ENCODE results near the gene ARFGEF3.

Gene ARFGEF3

DNA sequence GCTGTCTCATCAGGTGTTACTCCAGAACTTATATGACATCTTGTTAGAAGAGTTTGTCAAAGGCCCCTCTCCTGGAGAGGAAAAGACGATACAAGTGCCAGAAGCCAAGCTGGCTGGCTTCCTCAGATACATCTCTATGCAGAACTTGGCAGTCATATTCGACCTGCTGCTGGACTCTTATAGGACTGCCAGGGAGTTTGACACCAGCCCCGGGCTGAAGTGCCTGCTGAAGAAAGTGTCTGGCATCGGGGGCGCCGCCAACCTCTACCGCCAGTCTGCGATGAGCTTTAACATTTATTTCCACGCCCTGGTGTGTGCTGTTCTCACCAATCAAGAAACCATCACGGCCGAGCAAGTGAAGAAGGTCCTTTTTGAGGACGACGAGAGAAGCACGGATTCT is 172.3 kb downstream of the ARFGEF3 start:
- Histone ChIP-seq H3K9ac (ENCODE audit: low read length) (no peak overlapping the region), H4K20me1 (ENCODE audit: insufficient read depth, low read length) (no peaks in the 10 kb centered on the region), H3K4me3 (ENCODE audit: low read length) (no peak overlapping the region), H3K36me3 (replicated peaks; ENCODE audit: low read depth, low read length) (no peaks in the 10 kb centered on the region), H3K79me2 (ENCODE audit: low read length) (no peaks in the 10 kb centered on the region), H3K9me3 (ENCODE audit: insufficient read depth, low read length) (no peaks in the 10 kb centered on the region), H3K4me1 (ENCODE audit: low read length) (no peaks in the 10 kb centered on the region), H3K27ac (ENCODE audit: low read length) (no peak overlapping the region), H3K27me3 (ENCODE audit: low read depth, low read length) (no peaks in the 10 kb centered on the region), H3K4me2 (ENCODE audit: low read length) (no peak overlapping the region), H2AFZ (ENCODE audit: low read depth, low read length) (no peak overlapping the region)
- TF ChIP-seq, protein P1, sequence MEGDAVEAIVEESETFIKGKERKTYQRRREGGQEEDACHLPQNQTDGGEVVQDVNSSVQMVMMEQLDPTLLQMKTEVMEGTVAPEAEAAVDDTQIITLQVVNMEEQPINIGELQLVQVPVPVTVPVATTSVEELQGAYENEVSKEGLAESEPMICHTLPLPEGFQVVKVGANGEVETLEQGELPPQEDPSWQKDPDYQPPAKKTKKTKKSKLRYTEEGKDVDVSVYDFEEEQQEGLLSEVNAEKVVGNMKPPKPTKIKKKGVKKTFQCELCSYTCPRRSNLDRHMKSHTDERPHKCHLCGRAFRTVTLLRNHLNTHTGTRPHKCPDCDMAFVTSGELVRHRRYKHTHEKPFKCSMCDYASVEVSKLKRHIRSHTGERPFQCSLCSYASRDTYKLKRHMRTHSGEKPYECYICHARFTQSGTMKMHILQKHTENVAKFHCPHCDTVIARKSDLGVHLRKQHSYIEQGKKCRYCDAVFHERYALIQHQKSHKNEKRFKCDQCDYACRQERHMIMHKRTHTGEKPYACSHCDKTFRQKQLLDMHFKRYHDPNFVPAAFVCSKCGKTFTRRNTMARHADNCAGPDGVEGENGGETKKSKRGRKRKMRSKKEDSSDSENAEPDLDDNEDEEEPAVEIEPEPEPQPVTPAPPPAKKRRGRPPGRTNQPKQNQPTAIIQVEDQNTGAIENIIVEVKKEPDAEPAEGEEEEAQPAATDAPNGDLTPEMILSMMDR (IDR thresholded peaks at IDR 0.05; ENCODE audit: low read depth, low read length), result no peak
- TF ChIP-seq EZH2phosphoT487 (IDR thresholded peaks at IDR 0.05; ENCODE audit: low read depth), result no peak

DNA sequence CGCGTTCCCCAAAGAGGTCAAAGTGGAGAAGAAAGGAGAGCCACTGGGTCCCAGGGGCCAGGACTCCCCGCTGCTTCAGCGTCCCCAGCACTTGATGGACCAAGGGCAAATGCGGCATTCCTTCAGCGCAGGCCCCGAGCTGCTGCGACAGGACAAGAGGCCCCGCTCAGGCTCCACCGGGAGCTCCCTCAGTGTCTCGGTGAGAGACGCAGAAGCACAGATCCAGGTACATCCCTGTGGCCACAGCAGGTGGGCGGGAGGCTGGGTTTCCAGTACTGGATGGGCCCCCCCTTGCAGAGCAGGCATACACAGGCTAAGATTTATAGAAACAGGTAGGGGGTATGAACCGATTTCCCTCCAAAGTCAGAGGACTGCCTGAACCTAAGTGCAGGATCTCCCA is 173.2 kb downstream of the ARFGEF3 start:
- no peak for TF ChIP-seq EZH2phosphoT487 (IDR thresholded peaks at IDR 0.05; ENCODE audit: low read depth)
- TF ChIP-seq, protein P1 (IDR thresholded peaks at IDR 0.05; ENCODE audit: low read depth, low read length), result no peak
- Histone ChIP-seq H3K9ac (ENCODE audit: low read length) (no peak overlapping the region), H3K4me3 (ENCODE audit: low read length) (no peak overlapping the region), H3K36me3 (replicated peaks; ENCODE audit: low read depth, low read length) (no peaks in the 10 kb centered on the region), H3K4me2 (ENCODE audit: low read length) (no peak overlapping the region), H3K4me1 (ENCODE audit: low read length) (no peaks in the 10 kb centered on the region), H3K9me3 (ENCODE audit: insufficient read depth, low read length) (no peaks in the 10 kb centered on the region), H3K27ac (ENCODE audit: low read length) (no peak overlapping the region), H3K27me3 (ENCODE audit: low read depth, low read length) (no peaks in the 10 kb centered on the region), H2AFZ (ENCODE audit: low read depth, low read length) (no peak overlapping the region), H3K79me2 (ENCODE audit: low read length) (no peaks in the 10 kb centered on the region), H4K20me1 (ENCODE audit: insufficient read depth, low read length) (no peaks in the 10 kb centered on the region)

DNA sequence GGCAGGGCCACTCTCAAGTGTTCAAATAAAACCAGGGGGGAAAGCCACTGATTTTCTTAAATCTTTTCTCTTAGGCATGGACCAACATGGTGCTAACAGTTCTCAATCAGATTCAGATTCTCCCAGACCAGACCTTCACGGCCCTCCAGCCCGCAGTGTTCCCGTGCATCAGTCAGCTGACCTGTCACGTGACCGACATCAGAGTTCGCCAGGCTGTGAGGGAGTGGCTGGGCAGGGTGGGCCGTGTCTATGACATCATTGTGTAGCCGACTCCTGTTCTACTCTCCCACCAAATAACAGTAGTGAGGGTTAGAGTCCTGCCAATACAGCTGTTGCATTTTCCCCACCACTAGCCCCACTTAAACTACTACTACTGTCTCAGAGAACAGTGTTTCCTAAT is 174.5 kb downstream of the ARFGEF3 start:
- TF ChIP-seq, protein P1 (IDR thresholded peaks at IDR 0.05; ENCODE audit: low read depth, low read length), result no peak
- TF ChIP-seq EZH2phosphoT487 (IDR thresholded peaks at IDR 0.05; ENCODE audit: low read depth), result no peak
- Histone ChIP-seq H3K4me2 (ENCODE audit: low read length) (no peak overlapping the region), H3K9ac (ENCODE audit: low read length) (no peak overlapping the region)

DNA sequence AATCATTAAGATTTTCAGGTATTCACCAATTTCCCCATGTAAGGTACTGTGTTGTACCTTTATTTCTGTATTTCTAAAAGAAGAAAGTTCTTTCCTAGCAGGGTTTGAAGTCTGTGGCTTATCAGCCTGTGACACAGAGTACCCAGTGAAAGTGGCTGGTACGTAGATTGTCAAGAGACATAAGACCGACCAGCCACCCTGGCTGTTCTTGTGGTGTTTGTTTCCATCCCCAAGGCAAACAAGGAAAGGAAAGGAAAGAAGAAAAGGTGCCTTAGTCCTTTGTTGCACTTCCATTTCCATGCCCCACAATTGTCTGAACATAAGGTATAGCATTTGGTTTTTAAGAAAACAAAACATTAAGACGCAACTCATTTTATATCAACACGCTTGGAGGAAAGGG is 175.3 kb downstream of the ARFGEF3 start:
- H3K9ac ChIP-seq (ENCODE audit: low read length), result no peak overlapping the region

More for the DNA sequence above, 174.5 kb downstream of the ARFGEF3 start:
- H4K20me1 ChIP-seq (ENCODE audit: insufficient read depth, low read length), result no peaks in the 10 kb centered on the region
- no peaks in the 10 kb centered on the region for H3K4me1 ChIP-seq (ENCODE audit: low read length)
- H3K36me3 ChIP-seq (replicated peaks; ENCODE audit: low read depth, low read length), result no peaks in the 10 kb centered on the region
- H3K9me3 ChIP-seq (ENCODE audit: insufficient read depth, low read length), result no peaks in the 10 kb centered on the region
- H2AFZ ChIP-seq (ENCODE audit: low read depth, low read length), result no peak overlapping the region
- H3K4me3 ChIP-seq (ENCODE audit: low read length), result no peak overlapping the region
- H3K27ac ChIP-seq (ENCODE audit: low read length), result no peak overlapping the region
- no peaks in the 10 kb centered on the region for H3K79me2 ChIP-seq (ENCODE audit: low read length)
- H3K27me3 ChIP-seq (ENCODE audit: low read depth, low read length), result no peaks in the 10 kb centered on the region; the same call in 1 of the 2 replicates

More for the DNA sequence above, 175.3 kb downstream of the ARFGEF3 start:
- Histone ChIP-seq H3K4me2 (ENCODE audit: low read length) (no peak overlapping the region), H3K36me3 (replicated peaks; ENCODE audit: low read depth, low read length) (no peaks in the 10 kb centered on the region), H3K27me3 (ENCODE audit: low read depth, low read length) (no peaks in the 10 kb centered on the region; the same call in 1 of the 2 replicates), H3K27ac (ENCODE audit: low read length) (no peak overlapping the region), H3K9me3 (ENCODE audit: insufficient read depth, low read length) (no peaks in the 10 kb centered on the region), H3K4me1 (ENCODE audit: low read length) (no peaks in the 10 kb centered on the region), H3K79me2 (ENCODE audit: low read length) (no peaks in the 10 kb centered on the region), H4K20me1 (ENCODE audit: insufficient read depth, low read length) (no peaks in the 10 kb centered on the region), H2AFZ (ENCODE audit: low read depth, low read length) (no peak overlapping the region), H3K4me3 (ENCODE audit: low read length) (no peak overlapping the region)
- TF ChIP-seq, protein P1 (IDR thresholded peaks at IDR 0.05; ENCODE audit: low read depth, low read length), result no peak
